Neural progenitor cell (in vitro differentiated cells): ENCODE measurements around the gene TMEM178B. TPM values are rescaled to one million over a fixed set of nuclear protein-coding genes. Genes with fewer than 3 reads are reported as not detected.
A peak's percentile ranks its signal among the peaks of the same experiment; 100 is the strongest.

Source experiments
- DNase-seq: peaks from one replicate; pipeline ENCODE4 v3.0.0-alpha.2; 2016; ENCODE audit warnings: low spot score
- H2AFZ ChIP-seq: fragments of 200-600 bp; sonication (generic); replicated peaks from 2 replicates; pipeline ENCODE4 v1.6.1; 2016; ENCODE audit warnings: antibody characterized with exemption
- H3F3A ChIP-seq: fragments of 200-600 bp; sonication (generic); 2 replicates; pipeline ENCODE4 v1.6.1; 2016; ENCODE audit warnings: antibody characterized with exemption, low read depth
- H3K27ac ChIP-seq: fragments of 200-600 bp; sonication (generic); 2 replicates; pipeline ENCODE4 v1.5.1; 2016; ENCODE audit warnings: mild to moderate bottlenecking
- H3K27me3 ChIP-seq: fragments of 200-600 bp; sonication (generic); 2 replicates; pipeline ENCODE4 v1.6.1; 2016; ENCODE audit warnings: mild to moderate bottlenecking, moderate library complexity
- H3K36me3 ChIP-seq: fragments of 200-600 bp; sonication (generic); 2 replicates; pipeline ENCODE4 v1.5.1; 2016
- H3K4me1 ChIP-seq: fragments of 200-600 bp; sonication (generic); 2 replicates; pipeline ENCODE4 v1.6.1; 2016; ENCODE audit warnings: mixed run types
- H3K4me2 ChIP-seq: fragments of 200-600 bp; sonication (generic); 2 replicates; pipeline ENCODE4 v1.6.1; 2016
- H3K4me3 ChIP-seq: fragments of 200-600 bp; sonication (generic); 2 replicates; pipeline ENCODE4 v1.5.1; 2016
- H3K79me2 ChIP-seq: fragments of 200-600 bp; sonication (generic); 2 replicates; pipeline ENCODE4 v1.6.1; 2016; ENCODE audit warnings: low read depth
- H3K9ac ChIP-seq: fragments of 200-600 bp; sonication (generic); 2 replicates; pipeline ENCODE4 v1.6.1; 2016
- H3K9me3 ChIP-seq: fragments of 200-600 bp; sonication (generic); 2 replicates; pipeline ENCODE4 v1.5.1; 2016; ENCODE audit warnings: low read depth
- H4K20me1 ChIP-seq: fragments of 200-600 bp; sonication (generic); 2 replicates; pipeline ENCODE4 v1.6.1; 2016; ENCODE audit warnings: low read depth
- H3K27ac Mint-ChIP-seq: 3 replicates; pipeline ENCODE4 v1.8.0; 2021; ENCODE audit warnings: mixed read lengths
- H3K27me3 Mint-ChIP-seq: 2 replicates; pipeline ENCODE4 v1.8.0; 2022; ENCODE audit warnings: low read depth, mild to moderate bottlenecking, inconsistent platforms, moderate library complexity, mixed read lengths; ENCODE audit not compliant: insufficient read depth
- H3K36me3 Mint-ChIP-seq: 3 replicates; pipeline ENCODE4 v1.8.0; 2021; ENCODE audit warnings: mixed read lengths
- H3K4me1 Mint-ChIP-seq: 3 replicates; pipeline ENCODE4 v1.8.0; 2021; ENCODE audit warnings: mixed read lengths
- H3K4me3 Mint-ChIP-seq: 3 replicates; pipeline ENCODE4 v1.8.0; 2021; ENCODE audit warnings: mild to moderate bottlenecking, moderate library complexity, mixed read lengths
- H3K9me3 Mint-ChIP-seq: 3 replicates; pipeline ENCODE4 v1.8.0; 2020; ENCODE audit warnings: mixed read lengths
- EZH2 ChIP-seq: fragments of 200-600 bp; sonication (generic); IDR thresholded peaks from 2 replicates; pipeline ENCODE4 v1.6.1; 2017; ENCODE audit warnings: antibody characterized with exemption, mild to moderate bottlenecking, moderate library complexity
- EZH2phosphoT487 ChIP-seq: fragments of 200-600 bp; sonication (generic); IDR thresholded peaks from 2 replicates; pipeline ENCODE4 v1.6.1; 2017; ENCODE audit warnings: antibody characterized with exemption
- total RNA-seq: library from RNA; depleted of rRNA; stranded (reverse); fragments of >200 nt; gene quantifications from 2 replicates; pipeline ENCODE4 v1.2.3, GENCODE V29; 2015; ENCODE audit warnings: low replicate concordance
- TF ChIP-seq, protein P1 (sequence below): fragments of 200-600 bp; sonication (generic); IDR thresholded peaks from 2 replicates; pipeline ENCODE4 v1.5.1; 2017; ENCODE audit warnings: antibody characterized with exemption, mild to moderate bottlenecking

TMEM178B gene
- total RNA-seq, 1 donor from 2014 or later, result 2.9 TPM

DNA sequence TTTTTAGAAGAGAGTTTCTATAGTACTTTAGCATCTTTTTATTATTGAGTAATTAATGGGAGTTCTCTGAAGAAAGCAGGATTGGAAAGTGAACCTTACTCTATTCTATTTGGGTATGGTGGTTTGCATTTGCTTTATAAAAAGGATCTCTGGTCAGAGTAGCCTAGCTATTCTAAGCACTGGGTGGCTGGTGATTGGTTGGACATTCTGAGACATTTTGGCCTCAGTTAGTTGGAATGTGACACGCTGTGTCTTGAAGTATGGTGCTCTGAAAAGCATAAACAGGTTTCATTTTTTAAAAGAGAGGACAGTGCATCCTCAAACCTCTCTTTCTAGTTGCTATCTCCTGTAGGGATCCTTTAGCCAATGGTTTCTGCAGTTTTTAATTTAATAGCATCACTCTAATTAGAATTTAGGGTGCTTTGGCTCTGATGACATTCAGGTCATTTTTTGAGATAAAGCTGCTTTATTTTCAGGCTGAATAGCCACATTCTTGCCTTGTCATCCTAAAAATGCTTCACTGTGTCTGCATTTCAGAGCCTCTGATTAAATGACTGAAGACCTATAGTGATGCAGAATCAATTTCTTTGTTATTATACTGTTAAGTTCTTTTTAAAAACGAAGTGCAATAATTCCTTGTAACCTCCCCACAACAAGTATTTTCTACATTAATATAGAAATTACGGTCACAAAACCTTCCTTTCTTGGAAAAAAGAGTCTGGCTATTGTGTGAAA is 20.6 kb downstream of the TMEM178B start:
- no peak for DNase-seq
- Histone ChIP-seq H3K9me3 (no peaks in the 10 kb centered on the region), H3K4me3 (no peak overlapping the region), H3K9ac (no peak overlapping the region), H3K79me2 (no peaks in the 10 kb centered on the region), H3F3A (no peaks in the 10 kb centered on the region), H4K20me1 (peaks cover 28% of the 10 kb centered on the region), H3K36me3 (no peaks in the 10 kb centered on the region), H2AFZ (no peak overlapping the region), H3K27ac (no peak overlapping the region), H3K4me2 (no peak overlapping the region), H3K27me3 (no peaks in the 10 kb centered on the region), H3K4me1 (peaks cover 5% of the 10 kb centered on the region)
- TF ChIP-seq EZH2phosphoT487 (no peak), EZH2 (no peak)
- TF ChIP-seq, protein P1, sequence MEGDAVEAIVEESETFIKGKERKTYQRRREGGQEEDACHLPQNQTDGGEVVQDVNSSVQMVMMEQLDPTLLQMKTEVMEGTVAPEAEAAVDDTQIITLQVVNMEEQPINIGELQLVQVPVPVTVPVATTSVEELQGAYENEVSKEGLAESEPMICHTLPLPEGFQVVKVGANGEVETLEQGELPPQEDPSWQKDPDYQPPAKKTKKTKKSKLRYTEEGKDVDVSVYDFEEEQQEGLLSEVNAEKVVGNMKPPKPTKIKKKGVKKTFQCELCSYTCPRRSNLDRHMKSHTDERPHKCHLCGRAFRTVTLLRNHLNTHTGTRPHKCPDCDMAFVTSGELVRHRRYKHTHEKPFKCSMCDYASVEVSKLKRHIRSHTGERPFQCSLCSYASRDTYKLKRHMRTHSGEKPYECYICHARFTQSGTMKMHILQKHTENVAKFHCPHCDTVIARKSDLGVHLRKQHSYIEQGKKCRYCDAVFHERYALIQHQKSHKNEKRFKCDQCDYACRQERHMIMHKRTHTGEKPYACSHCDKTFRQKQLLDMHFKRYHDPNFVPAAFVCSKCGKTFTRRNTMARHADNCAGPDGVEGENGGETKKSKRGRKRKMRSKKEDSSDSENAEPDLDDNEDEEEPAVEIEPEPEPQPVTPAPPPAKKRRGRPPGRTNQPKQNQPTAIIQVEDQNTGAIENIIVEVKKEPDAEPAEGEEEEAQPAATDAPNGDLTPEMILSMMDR, result no peak
- H3K36me3 Mint-ChIP-seq, result no peaks in the 10 kb centered on the region
- no peaks in the 10 kb centered on the region for H3K9me3 Mint-ChIP-seq
- H3K4me3 Mint-ChIP-seq, result no peak overlapping the region
- no peaks in the 10 kb centered on the region for H3K27me3 Mint-ChIP-seq
- no peak overlapping the region for H3K27ac Mint-ChIP-seq
- H3K4me1 Mint-ChIP-seq, result no peaks in the 10 kb centered on the region

DNA sequence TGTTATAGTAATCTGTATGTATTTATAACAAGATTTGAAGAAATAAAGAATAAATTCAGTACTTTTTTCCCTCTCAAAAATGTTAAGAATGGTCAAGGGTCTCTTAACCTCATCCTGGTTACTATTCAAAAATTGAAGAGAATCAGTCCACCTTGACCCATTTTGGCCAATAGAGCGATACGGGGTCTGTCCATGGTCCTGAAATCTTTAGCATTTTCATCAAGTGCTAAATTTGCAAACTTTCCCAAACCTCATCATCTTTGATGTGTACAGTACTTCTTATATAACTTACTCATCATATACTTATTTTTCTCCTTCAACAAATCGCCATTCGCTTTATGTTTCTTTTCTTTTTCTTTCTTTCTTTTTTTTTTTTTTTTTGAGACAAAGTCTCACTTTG is 23.6 kb downstream of the TMEM178B start:
- no peaks in the 10 kb centered on the region for H3F3A ChIP-seq
- no peak overlapping the region for H3K4me3 ChIP-seq
- H3K4me1 ChIP-seq, result peaks cover 5% of the 10 kb centered on the region
- Mint-ChIP-seq H3K4me3 (no peak overlapping the region), H3K9me3 (no peaks in the 10 kb centered on the region), H3K27me3 (peaks cover 2% of the 10 kb centered on the region), H3K36me3 (no peaks in the 10 kb centered on the region), H3K4me1 (no peaks in the 10 kb centered on the region), H3K27ac (no peak overlapping the region)
- H3K9me3 ChIP-seq, result no peaks in the 10 kb centered on the region
- no peaks in the 10 kb centered on the region for H3K79me2 ChIP-seq
- no peak overlapping the region for H3K4me2 ChIP-seq
- no peak overlapping the region for H3K9ac ChIP-seq
- peak; percentile 63 for DNase-seq
- no peak overlapping the region for H3K27ac ChIP-seq
- no peaks in the 10 kb centered on the region for H3K27me3 ChIP-seq
- TF ChIP-seq, protein P1, result no peak
- no peaks in the 10 kb centered on the region for H3K36me3 ChIP-seq
- peaks cover 33% of the 10 kb centered on the region for H4K20me1 ChIP-seq
- no peak overlapping the region for H2AFZ ChIP-seq

DNA sequence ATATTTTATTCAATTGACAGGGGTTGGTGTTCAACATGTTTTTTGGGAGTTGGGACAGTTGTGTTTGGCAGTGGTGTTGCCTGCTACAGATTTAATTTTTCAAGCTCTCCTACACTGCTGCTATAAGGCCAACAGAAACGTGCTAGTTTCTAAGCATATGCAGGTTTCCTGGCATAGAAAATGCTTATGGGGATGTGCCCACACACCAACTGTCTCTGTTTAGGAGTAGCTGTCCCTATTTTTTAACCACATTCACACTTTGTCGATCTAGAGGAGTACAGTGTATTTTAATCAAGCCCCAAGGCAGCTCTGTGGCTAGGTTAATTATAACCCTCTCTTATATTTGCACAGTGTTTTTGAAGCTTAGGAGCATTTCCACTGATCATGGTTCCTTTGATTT is 28.6 kb downstream of the TMEM178B start:
- Histone ChIP-seq H2AFZ (no peak overlapping the region), H3K36me3 (no peaks in the 10 kb centered on the region), H3K4me2 (no peak overlapping the region), H3K4me1 (peaks cover 10% of the 10 kb centered on the region), H3F3A (no peaks in the 10 kb centered on the region), H3K9ac (no peak overlapping the region), H3K27me3 (no peaks in the 10 kb centered on the region), H3K4me3 (no peak overlapping the region), H3K9me3 (no peaks in the 10 kb centered on the region), H3K79me2 (no peaks in the 10 kb centered on the region), H3K27ac (no peak overlapping the region), H4K20me1 (peaks cover 16% of the 10 kb centered on the region)
- DNase-seq, result no peak
- H3K27me3 Mint-ChIP-seq, result peaks cover 2% of the 10 kb centered on the region
- H3K4me3 Mint-ChIP-seq, result no peak overlapping the region
- H3K4me1 Mint-ChIP-seq, result peaks cover 8% of the 10 kb centered on the region
- H3K36me3 Mint-ChIP-seq, result no peaks in the 10 kb centered on the region
- no peak overlapping the region for H3K27ac Mint-ChIP-seq
- TF ChIP-seq, protein P1, result no peak
- TF ChIP-seq EZH2 (no peak), EZH2phosphoT487 (no peak)
- H3K9me3 Mint-ChIP-seq, result no peaks in the 10 kb centered on the region
